Erythroblast (primary cell): ENCODE measurements around the gene KLF2.
"Not testable (repeated sequence)": the region's sequence is repeated elsewhere in the genome, so short reads cannot be mapped to it uniquely, and the experiment has no call there.

Experiments used
- GATA1 ChIP-seq: IDR thresholded peaks from 2 replicates; pipeline ENCODE4 v1.6.1; 2011; ENCODE audit warnings: low read depth, mild to moderate bottlenecking, control low read depth, low read length, moderate library complexity
- POLR2A ChIP-seq: IDR thresholded peaks from 2 replicates; pipeline ENCODE4 v1.6.1; 2011; ENCODE audit warnings: mild to moderate bottlenecking, low read length

DNA sequence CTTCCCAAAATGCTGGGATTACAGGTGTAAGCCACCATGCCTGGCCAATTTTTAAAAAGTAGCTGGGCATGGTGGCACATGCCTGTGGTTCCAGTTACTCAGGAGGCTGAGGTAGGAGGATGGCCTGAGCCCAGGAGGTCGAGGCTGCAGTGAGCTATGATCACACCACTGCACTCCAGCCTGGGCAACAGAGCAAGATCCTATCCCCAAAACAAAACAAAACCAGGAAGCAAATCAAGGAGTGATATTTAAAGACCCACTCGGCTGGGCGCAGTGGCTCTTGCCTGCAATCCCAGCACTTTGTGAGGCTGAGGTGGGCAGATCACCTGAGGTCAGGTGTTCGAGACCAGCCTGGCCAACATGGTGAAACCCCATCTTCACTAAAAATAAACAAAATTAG is 22.5 kb downstream of the KLF2 start:
- TF ChIP-seq POLR2A, GATA1: not testable (repeated sequence)
